Pericardium fibroblast (primary cell): ENCODE data around the gene ARHGAP9. TPM values are rescaled to one million over a fixed set of nuclear protein-coding genes. Genes with fewer than 3 reads are reported as not detected.

Experiments used
- total RNA-seq: library from RNA; depleted of rRNA; stranded (reverse); fragments of >200 nt; gene quantifications from 2 replicates; pipeline ENCODE4 v1.2.3, GENCODE V29; 2015

Gene ARHGAP9
- total RNA-seq: 0.23 TPM in 1 of 2 replicates, not detected in the other

DNA sequence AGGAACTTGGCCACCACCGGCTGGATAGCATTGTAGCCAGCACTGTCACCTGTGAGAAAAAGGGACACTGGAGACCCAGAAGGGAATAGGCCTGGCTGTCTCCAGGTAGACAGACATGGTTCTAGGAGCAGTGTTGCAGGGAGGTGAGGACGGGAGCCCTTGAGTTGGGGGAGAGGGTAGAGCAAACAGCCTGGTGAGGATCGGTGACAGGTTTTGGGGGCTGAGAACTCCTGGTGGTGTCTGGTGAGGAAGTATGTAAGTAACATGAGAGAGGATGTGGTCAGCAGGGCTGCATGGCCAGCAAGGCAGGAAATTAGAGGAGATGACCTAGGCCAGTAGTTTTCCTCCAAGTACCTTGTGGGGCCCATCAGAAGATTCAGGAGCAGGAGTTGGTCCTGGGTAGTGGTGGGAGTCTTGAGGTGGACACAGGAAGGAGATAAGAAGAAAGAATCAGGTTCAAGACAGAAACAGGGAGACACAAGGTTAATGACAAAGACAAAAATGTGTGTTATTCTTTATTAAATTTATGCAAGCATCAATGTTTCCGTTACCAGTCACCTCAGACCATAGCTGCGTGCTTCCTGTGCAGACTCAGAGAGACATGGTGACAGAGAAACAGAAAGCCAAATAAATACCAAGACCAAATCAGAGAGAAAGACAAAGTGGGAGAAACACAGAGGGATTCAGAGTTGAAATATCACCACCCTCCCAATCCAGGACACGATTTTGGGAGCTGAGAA lies at the start of gene ARHGAP9:
Gene ARHGAP9 (minus strand): TSS at position 491 of the 740 bp plus-strand sequence. CDS start 460 bp downstream, at position 31.

DNA sequence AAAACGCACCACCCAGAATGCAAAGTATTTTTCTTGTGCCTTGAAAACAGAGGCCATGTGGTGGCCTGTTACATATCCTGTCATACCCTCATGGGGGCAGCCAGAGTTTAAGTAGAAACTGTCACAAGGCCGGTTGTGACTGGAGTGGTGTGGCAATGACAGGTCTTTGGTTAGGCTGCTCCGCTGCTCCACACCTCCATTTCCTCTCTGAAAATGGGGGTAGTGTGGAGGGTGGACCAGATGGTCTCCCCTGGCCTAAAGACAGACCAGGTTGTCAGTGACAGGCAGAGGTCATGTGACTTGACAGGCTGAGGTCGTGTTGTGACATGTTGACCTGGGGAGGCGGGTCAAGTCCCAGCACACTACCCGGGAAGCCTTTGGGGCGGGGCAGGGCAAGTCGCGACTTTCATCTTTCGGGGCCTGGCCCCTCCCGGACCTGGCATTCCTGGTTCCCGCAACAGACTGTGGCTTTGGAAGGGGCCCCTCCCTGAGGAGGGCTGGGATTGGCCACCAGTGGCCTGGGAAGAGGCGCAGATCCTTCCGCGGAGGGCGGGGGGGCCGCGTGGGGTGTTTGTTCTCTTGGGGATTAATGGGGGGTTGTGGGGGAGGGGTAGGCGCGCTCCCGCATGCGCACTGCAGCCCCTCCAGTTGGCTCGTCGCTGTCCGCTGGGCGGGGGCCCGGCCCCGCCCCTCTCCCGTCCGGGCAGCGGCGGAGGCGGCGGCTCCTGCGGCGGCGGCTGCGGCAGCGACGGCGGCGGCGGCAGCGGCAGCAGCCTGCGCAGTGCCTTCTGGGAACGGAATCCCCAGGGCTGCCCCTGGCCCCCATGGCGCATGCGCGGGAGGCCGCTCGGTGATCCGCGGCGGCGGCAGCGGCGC lies 42.6 kb upstream of the ARHGAP9 start, which contains the start of gene MBD6:
Gene MBD6 (plus strand): TSS at position 814 of the 876 bp plus-strand sequence. CDS start 1,480 bp downstream, outside the sequence.

DNA sequence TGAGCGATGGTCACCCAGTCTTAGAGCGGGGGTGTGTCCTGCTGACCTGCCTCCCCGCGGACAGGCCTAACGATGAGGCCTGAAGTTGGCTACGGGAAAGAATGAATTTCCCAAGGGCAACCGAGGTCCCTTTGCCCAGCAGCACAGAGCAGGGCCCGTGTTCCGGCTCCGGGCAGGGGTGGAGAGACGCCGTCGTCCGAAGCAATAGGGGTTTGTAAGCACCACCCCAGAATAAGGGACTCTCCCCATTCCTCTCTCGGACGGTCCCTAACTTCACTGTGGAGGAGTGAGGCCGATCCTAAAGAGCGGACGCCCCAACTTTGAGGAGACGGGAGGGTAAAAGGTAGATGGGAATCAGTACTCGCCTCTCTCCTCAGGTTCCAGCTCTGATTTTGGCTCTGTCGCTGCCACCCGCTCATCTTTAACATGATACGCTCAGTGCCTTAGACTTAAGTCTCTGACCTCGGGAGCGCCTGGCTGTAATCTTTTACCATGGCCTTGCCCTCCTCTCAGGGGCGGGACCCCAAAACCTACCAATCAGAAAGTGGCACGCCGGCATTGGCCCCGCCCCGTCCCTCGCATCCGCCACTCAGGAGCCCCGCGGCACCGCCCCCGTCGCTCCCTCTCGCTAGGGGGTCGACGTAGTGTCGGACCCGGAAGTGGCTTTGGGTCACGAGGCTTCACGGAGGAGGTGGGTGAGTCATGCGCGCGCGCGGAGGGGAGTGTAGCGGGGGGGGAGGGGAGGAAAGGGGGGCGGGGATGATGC lies 40.6 kb upstream of the ARHGAP9 start, which contains the start of gene DDIT3:
Gene DDIT3 (minus strand): TSS at position 462 of the 766 bp plus-strand sequence. CDS start 3,108 bp downstream, outside the sequence.

DNA sequence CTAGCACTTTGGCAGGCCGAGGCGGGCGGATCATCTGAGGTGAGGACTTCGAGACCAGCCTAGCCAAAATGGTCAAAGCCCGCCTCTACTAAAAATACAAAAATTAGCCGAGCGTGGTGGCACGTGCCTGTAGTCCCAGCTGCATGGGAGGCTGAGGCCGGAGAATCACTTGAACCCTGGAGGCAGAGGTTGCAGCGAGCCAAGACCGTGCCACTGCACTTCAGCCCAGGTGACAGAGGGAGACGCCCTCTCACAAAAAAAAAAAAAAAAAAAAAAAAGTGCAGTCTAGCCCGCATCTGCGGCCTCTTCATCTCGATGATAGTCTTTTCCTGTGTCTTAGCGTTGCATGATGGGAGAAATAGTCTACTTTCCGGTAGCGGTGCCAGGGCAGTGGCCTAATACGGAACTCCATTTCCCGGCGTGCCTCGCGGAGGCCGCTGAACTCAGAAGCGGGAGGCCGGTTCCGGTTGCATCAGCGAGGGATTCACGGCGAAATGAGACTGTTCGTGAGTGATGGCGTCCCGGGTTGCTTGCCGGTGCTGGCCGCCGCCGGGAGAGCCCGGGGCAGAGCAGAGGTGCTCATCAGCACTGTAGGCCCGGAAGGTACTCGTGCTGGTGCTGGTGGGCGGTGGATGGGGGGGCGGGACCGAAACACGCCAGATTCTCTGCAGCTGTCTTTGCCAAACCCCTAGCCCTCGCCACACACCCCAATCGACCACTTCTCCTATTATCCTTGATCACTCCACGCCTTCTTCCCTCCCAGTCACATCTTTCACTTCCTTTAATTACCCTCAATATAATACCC lies 8.1 kb upstream of the ARHGAP9 start, which contains the start of gene MARS1:
Gene MARS1 (plus strand): TSS at position 472 of the 805 bp plus-strand sequence. CDS start 23 bp downstream, at position 495.

GRCh38 chr12:57459750-57460467 lies 19.8 kb downstream of the ARHGAP9 start, which contains the start of gene GLI1:
GLI1 (plus strand) TSS chr12:57459785; CDS start chr12:57463692, 3,907 bp downstream.

GRCh38 chr12:57454566-57455373 lies 24.9 kb downstream of the ARHGAP9 start, which contains the start of gene INHBE:
INHBE (plus strand) TSS chr12:57455307; CDS start chr12:57455537, 230 bp downstream.

GRCh38 chr12:57434517-57435223 lies 45.0 kb downstream of the ARHGAP9 start, which contains the start of gene INHBC:
INHBC (plus strand) TSS chr12:57434784; CDS start chr12:57434887, 103 bp downstream.

DNA sequence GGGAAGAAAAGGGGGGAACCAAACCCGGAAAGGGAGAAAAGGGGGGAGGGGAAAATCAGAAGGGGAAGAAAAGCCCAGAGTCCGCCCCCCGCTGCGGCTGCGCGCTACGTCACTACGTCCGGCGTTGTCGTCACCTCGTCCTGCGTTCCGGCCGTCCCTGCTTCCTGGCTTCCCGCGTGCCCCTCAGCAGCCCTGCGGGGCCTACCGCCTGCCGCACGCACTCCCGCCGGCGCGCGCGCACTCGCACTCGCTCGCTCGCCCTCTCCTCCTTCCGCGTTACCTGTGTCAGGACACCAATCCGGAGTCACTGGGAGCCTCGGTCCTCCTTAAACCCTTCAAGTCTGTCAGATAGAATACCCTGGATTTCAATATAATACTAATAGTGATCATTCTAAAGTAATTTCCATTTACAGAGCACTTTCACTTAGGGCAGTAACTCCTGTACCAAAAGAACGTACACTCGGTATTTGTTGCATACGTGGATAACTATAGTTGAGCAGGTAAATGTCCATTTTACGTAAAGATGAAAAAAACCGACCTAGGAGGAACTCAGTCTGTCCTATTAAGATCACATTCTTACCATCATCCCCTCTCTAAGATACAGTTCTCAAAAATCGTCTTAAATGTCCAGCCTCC lies 48.6 kb downstream of the ARHGAP9 start, which contains the start of gene R3HDM2:
Gene R3HDM2 (minus strand): TSS at position 113 of the 636 bp plus-strand sequence. CDS start 120,615 bp downstream, outside the sequence.

Other genes with a start within 250 kb of the ARHGAP9 start
- 1.6 TPM in 1 of 2 replicates, not detected in the other for gene STAC3, start 228.7 kb downstream of the ARHGAP9 start, total RNA-seq
- gene R3HDM2, start 48.8 kb downstream of the ARHGAP9 start, total RNA-seq: 17.7 and 29.1 TPM in 2 replicates
- 0.09 TPM in 1 of 2 replicates, not detected in the other for gene INHBC, start 45.1 kb downstream of the ARHGAP9 start, total RNA-seq
- gene INHBE, start 24.6 kb downstream of the ARHGAP9 start, total RNA-seq: 7.0 and 7.2 TPM in 2 replicates
- 0.68 and 1.3 TPM in 2 replicates for gene GLI1, start 20.1 kb downstream of the ARHGAP9 start, total RNA-seq
- 101 and 103 TPM in 2 replicates for gene MARS1, start 8.2 kb upstream of the ARHGAP9 start, total RNA-seq
- 51.3 and 55.1 TPM in 2 replicates for gene DDIT3, start 40.6 kb upstream of the ARHGAP9 start, total RNA-seq
- gene MBD6, start 43.0 kb upstream of the ARHGAP9 start, total RNA-seq: 5.1 and 8.8 TPM in 2 replicates
- 155 and 186 TPM in 2 replicates for gene DCTN2, start 67.3 kb upstream of the ARHGAP9 start, total RNA-seq
- 0.17 TPM in 1 of 2 replicates, not detected in the other for gene KIF5A, start 70.2 kb upstream of the ARHGAP9 start, total RNA-seq
- gene PIP4K2C, start 111.3 kb upstream of the ARHGAP9 start, total RNA-seq: 7.4 and 7.6 TPM in 2 replicates
- gene DTX3, start 125.0 kb upstream of the ARHGAP9 start, total RNA-seq: 6.6 and 8.6 TPM in 2 replicates
- 10.4 and 10.8 TPM in 2 replicates for gene ARHGEF25, start 131.6 kb upstream of the ARHGAP9 start, total RNA-seq
- 0.17 TPM in 1 of 2 replicates, not detected in the other for gene B4GALNT1, start 153.3 kb upstream of the ARHGAP9 start, total RNA-seq
- 191 and 216 TPM in 2 replicates for gene OS9, start 214.3 kb upstream of the ARHGAP9 start, total RNA-seq